HepG2 (cell line): ENCODE data around the gene ARF5. TPM values are rescaled to one million over a fixed set of nuclear protein-coding genes. Genes with fewer than 3 reads are reported as not detected.

Experiments used
- CCDC6 ChIP-seq: sonication (generic); formaldehyde crosslinking; IDR thresholded peaks from 2 replicates; pipeline ENCODE4 v1.8.1; 2022; ENCODE audit warnings: mild to moderate bottlenecking, missing genetic modification reagents, moderate library complexity
- ERF ChIP-seq: IDR thresholded peaks from 2 replicates; pipeline ENCODE4 v1.6.1; 2018; ENCODE audit warnings: missing biosample characterization, missing genetic modification reagents
- FOXM1 ChIP-seq: sonication (generic); formaldehyde crosslinking; IDR thresholded peaks from 2 replicates; pipeline ENCODE4 v1.5.0; 2020; ENCODE audit warnings: missing genetic modification reagents
- GFI1 ChIP-seq: sonication (generic); formaldehyde crosslinking; IDR thresholded peaks from 2 replicates; pipeline ENCODE4 v1.5.0; 2020; ENCODE audit warnings: missing genetic modification reagents, mild to moderate bottlenecking, borderline replicate concordance
- MAFG ChIP-seq: sonication (generic); formaldehyde crosslinking; IDR thresholded peaks from 2 replicates; pipeline ENCODE4 v1.5.1; 2020; ENCODE audit warnings: mild to moderate bottlenecking, missing genetic modification reagents
- MEF2D ChIP-seq: sonication (generic); formaldehyde crosslinking; IDR thresholded peaks from 2 replicates; pipeline ENCODE4 v1.5.1; 2020; ENCODE audit warnings: mild to moderate bottlenecking, missing genetic modification reagents
- MYC ChIP-seq: sonication (generic); formaldehyde crosslinking; IDR thresholded peaks from 2 replicates; pipeline ENCODE4 v1.9.0; 2021; ENCODE audit warnings: missing genetic modification reagents, borderline replicate concordance
- MYPOP ChIP-seq: sonication (generic); formaldehyde crosslinking; IDR thresholded peaks from 2 replicates; pipeline ENCODE4 v1.8.1; 2023; ENCODE audit warnings: mild to moderate bottlenecking, moderate library complexity, missing genetic modification reagents
- NFKBIZ ChIP-seq: IDR thresholded peaks from 2 replicates; pipeline ENCODE4 v1.6.1; 2018; ENCODE audit warnings: missing genetic modification reagents, missing compliant biosample characterization
- REPIN1 ChIP-seq: sonication (generic); formaldehyde crosslinking; IDR thresholded peaks from 2 replicates; pipeline ENCODE4 v1.8.0; 2022; ENCODE audit warnings: missing genetic modification reagents, low read depth, mild to moderate bottlenecking, borderline replicate concordance
- RERE ChIP-seq: IDR thresholded peaks from 2 replicates; pipeline ENCODE4 v1.6.1; 2016; ENCODE audit warnings: low read depth, missing genetic modification reagents, missing compliant biosample characterization
- SATB2 ChIP-seq: sonication (generic); formaldehyde crosslinking; IDR thresholded peaks from 2 replicates; pipeline ENCODE4 v1.5.0; 2020; ENCODE audit warnings: missing genetic modification reagents
- TMF1 ChIP-seq: sonication (generic); formaldehyde crosslinking; IDR thresholded peaks from 2 replicates; pipeline ENCODE4 v1.8.1; 2022; ENCODE audit warnings: low read depth, missing genetic modification reagents
- ZNF276 ChIP-seq: sonication (generic); formaldehyde crosslinking; IDR thresholded peaks from 2 replicates; pipeline ENCODE4 v1.4.0; 2020; ENCODE audit warnings: mild to moderate bottlenecking, low read depth, missing genetic modification reagents
- ZNF33A ChIP-seq: sonication (generic); formaldehyde crosslinking; IDR thresholded peaks from 2 replicates; pipeline ENCODE4 v1.5.1; 2020; ENCODE audit warnings: missing genetic modification reagents, mild to moderate bottlenecking, moderate library complexity, borderline replicate concordance
- ZNF574 ChIP-seq: sonication (generic); formaldehyde crosslinking; IDR thresholded peaks from 2 replicates; pipeline ENCODE4 v1.4.0; 2020; ENCODE audit warnings: missing genetic modification reagents
- ZNF724P ChIP-seq: sonication (generic); formaldehyde crosslinking; IDR thresholded peaks from 2 replicates; pipeline ENCODE4 v1.8.0; 2022; ENCODE audit warnings: missing genetic modification reagents, borderline replicate concordance
- polyA plus RNA-seq, 8 experiments: library from polyadenylated mRNA; depleted of rRNA in 3 of 8; stranded (reverse) in 7 of 8; unstranded in 1 of 8; fragments of >200 nt; fragmentation: Illumina TruSeq in 4 of 8; extraction: Trizol in 4 of 8; gene quantifications; 2 replicates each; pipeline versions ENCODE4 v1.2.1 to v1.2.3, GENCODE V29; 2011 to 2016; ENCODE audit warnings: low read depth in 4 of 8, missing spikeins in 1 of 8, mixed read lengths in 1 of 8; ENCODE audit not compliant: insufficient read depth in 1 of 8
- total RNA-seq, 5 experiments: library from RNA; depleted of rRNA; stranded (reverse); fragments of >200 nt; fragmentation: Illumina TruSeq; extraction: Trizol; gene quantifications; 2 replicates each; pipeline ENCODE4 v1.2.3, GENCODE V29; 2016; ENCODE audit warnings: low read depth in 1 of 5

Gene ARF5
- total and polyA plus RNA-seq, 2 of the 13 experiments (the other 11 are each of a cell fraction or from before 2014, with no cell fraction given) = 109 to 135 TPM

- TF ChIP-seq RERE (CRISPR knock-in tag) = no peak
- TF ChIP-seq MAFG (CRISPR knock-in tag) = no peak
- no peak for TF ChIP-seq MYPOP (CRISPR knock-in tag)
- peak; percentile 53 for TF ChIP-seq MEF2D (CRISPR knock-in tag)
- peak; percentile 31; the same call in 1 of the 2 replicates for TF ChIP-seq MYC (CRISPR knock-in tag)
- TF ChIP-seq FOXM1 = no peak
- no peak for TF ChIP-seq ZNF33A (CRISPR knock-in tag)
- TF ChIP-seq ZNF724P (CRISPR knock-in tag) = no peak
- no peak for TF ChIP-seq GFI1 (CRISPR knock-in tag)
- TF ChIP-seq ERF = no peak; the same call in 1 of the 2 replicates
- TF ChIP-seq NFKBIZ = no peak
- no peak for TF ChIP-seq SATB2
- TF ChIP-seq ZNF574 = no peak; the same call in none of the 2 replicates
- no peak for TF ChIP-seq REPIN1 (CRISPR knock-in tag)
- TF ChIP-seq CCDC6 (CRISPR knock-in tag) = no peak
- no peak for TF ChIP-seq TMF1 (CRISPR knock-in tag)
- no peak for TF ChIP-seq ZNF276 (CRISPR knock-in tag)
Measured at GRCh38 chr7:127588697-127589482, 679 bp downstream of the ARF5 start (continued).
